Uterus (tissue), 4 donors: ENCODE data around the gene PER3. TPM values are rescaled to one million over a fixed set of nuclear protein-coding genes. Genes with fewer than 3 reads are reported as not detected.
"Not testable (repeated sequence)": the region's sequence is repeated elsewhere in the genome, so short reads cannot be mapped to it uniquely, and the experiment has no call there.

ENCODE experiments used
- DNase-seq, 2 donors: peaks; one replicate each; pipeline ENCODE4 v3.0.0-alpha.2; 2019 to 2020
- H3K27ac ChIP-seq, 2 donors: fragments of 200-600 bp; sonication (generic); 1 replicate in 1 of 2; 2 replicates in 1 of 2; pipeline ENCODE4 v1.5.1; 2016 to 2018
- H3K27me3 ChIP-seq, 2 donors: fragments of 200-600 bp; sonication (generic); one replicate each; pipeline ENCODE4 v1.5.1; 2018 to 2019; ENCODE audit warnings: control low read depth in 1 of 2
- H3K36me3 ChIP-seq, 2 donors: fragments of 200-600 bp; sonication (generic); one replicate each; pipeline ENCODE4 v1.5.1; 2019; ENCODE audit warnings: control low read depth in 1 of 2
- H3K4me1 ChIP-seq, 2 donors: fragments of 200-600 bp; sonication (generic); one replicate each; pipeline ENCODE4 v1.5.1; 2018 to 2019; ENCODE audit warnings: control low read depth in 1 of 2
- H3K4me3 ChIP-seq, 2 donors: fragments of 200-600 bp; sonication (generic); 1 replicate in 1 of 2; 2 replicates in 1 of 2; pipeline ENCODE4 v1.5.1; 2018 to 2019; ENCODE audit warnings: mild to moderate bottlenecking in 1 of 2
- H3K9me3 ChIP-seq, 2 donors: fragments of 200-600 bp; sonication (generic); one replicate each; pipeline ENCODE4 v1.5.1; 2019; ENCODE audit warnings: control low read depth in 1 of 2
- CTCF ChIP-seq, 4 experiments: fragments of 200-600 bp in 2 of 4; fragments of 450-650 bp in 2 of 4; sonication (generic) in 2 of 4; IDR thresholded peaks; one replicate each; pipeline ENCODE4 v1.5.1; 2016 to 2019; ENCODE audit warnings: antibody characterized with exemption in 4 of 4, mild to moderate bottlenecking in 2 of 4, moderate library complexity in 1 of 4
- POLR2A ChIP-seq, 2 donors: fragments of 450-650 bp; IDR thresholded peaks; one replicate each; pipeline ENCODE4 v1.6.1; 2016; ENCODE audit warnings: antibody characterized with exemption in 2 of 2, mild to moderate bottlenecking in 1 of 2, moderate library complexity in 1 of 2
- intact Hi-C: fragments of 100-400 bp; cut with DNase I; formaldehyde crosslinking; loops from one replicate; pipeline ENCODE4 v1.15.1; 2023; ENCODE audit warnings: low total_unique reads
- total RNA-seq, 4 donors: library from RNA; depleted of rRNA in 3 of 4; stranded (reverse); fragments of >200 nt in 3 of 4; gene quantifications; one replicate each; pipeline versions ENCODE4 v1.1.0 to v1.2.4, GENCODE V29; 2014 to 2023
- donor health status: DM: yes; HTN: yes; CAD: no.

PER3 gene
- total RNA-seq, 4 donors from 2014 or later: 6.9 to 69.0 (median 20.7) TPM

DNA sequence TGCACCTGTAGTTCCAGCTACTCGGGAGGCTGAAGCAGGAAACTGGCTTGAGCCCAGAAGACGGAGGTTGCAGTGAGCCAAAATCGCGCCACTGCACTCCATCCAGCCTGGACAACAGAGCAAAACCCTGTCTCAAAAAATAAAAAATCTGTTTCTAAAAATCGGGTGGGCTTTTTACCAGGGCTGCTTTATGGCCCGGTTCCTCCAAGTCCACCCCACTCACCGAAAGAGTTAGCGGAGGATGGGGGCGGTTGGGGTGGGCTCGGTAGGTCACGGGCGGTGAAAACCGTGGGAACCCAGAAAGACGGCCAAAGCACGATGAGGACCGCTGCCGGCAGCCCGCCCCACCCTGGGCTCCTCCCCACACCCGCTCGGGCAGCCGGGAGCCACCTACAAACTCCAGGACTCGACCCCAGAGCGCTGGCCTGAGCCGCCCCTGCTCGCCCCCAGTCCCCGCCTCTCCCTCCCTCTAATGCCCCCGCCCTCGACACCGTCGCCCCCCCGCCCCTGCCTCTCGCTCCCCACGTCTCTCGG is 846 bp upstream of the PER3 start:
- DNase-seq: peak; percentile 78
- Histone ChIP-seq H3K27ac (peak overlapping the region; percentile 94 to 97), H3K9me3 (no peaks in the 10 kb centered on the region), H3K27me3 (no peaks in the 10 kb centered on the region), H3K36me3 (no peaks in the 10 kb centered on the region), H3K4me3 (peak overlapping the region; percentile 53 to 66), H3K4me1 (peaks cover 0 to 9% of the 10 kb centered on the region in 2 donors)
- intact Hi-C loops: no loop called here
- TF ChIP-seq CTCF (IDR thresholded peaks at IDR 0.05) (no peak), POLR2A (IDR thresholded peaks at IDR 0.05) (no peak)

DNA sequence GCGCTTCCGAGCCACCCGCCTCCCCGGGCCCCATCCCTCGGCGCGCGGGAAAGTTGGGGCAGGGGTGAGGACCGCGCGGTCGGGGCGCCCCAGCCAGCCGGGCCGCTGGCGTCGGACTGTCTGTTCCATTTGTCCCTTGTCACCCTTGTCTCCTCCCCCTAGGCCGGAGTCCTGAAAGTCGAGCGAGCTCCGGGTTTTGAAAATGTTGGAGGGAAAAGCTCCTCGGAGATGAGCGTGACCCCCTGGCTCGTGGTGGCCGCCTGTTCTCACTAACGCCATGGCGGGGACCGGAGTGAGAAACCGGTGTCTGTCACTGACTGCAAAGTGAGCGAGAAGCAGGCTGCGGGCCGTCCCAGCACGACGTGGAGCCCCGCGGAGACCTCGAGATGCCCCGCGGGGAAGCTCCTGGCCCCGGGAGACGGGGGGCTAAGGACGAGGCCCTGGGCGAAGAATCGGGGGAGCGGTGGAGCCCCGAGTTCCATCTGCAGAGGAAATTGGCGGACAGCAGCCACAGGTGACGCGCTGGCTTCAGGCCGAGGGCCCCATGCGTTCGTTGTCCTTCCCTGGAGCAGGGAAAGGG is 491 bp downstream of the PER3 start:
- Histone ChIP-seq H3K27me3 (no peaks in the 10 kb centered on the region), H3K9me3 (no peaks in the 10 kb centered on the region), H3K36me3 (no peaks in the 10 kb centered on the region), H3K27ac (peak overlapping the region; percentile 94 to 97), H3K4me3 (peak overlapping the region; percentile 37 to 53), H3K4me1 (peaks cover 0 to 9% of the 10 kb centered on the region in 2 donors)
- intact Hi-C loops: no loop called here
- DNase-seq: peak in 1 of 2 donors; percentile 41
- TF ChIP-seq POLR2A (IDR thresholded peaks at IDR 0.05): no peak
- no peak for TF ChIP-seq CTCF (IDR thresholded peaks at IDR 0.05)

DNA sequence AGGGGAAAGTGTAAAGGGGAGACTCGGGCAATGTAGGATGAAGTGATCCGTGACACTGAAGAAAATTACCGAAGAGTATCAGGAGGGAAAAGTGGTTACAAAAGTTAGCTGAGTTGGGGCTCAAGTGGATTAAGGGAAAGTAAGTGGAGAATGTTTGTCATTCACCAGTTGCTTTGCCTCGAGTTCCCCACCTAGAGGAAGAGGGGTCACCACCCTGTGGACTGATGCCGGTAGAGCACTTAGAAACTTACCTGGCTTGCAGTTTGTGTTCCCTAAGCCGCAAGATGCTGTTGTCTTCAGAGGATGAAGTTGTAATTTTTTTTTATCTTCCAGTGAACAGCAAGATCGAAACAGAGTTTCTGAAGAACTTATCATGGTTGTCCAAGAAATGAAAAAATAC is 1.0 kb downstream of the PER3 start:
- Histone ChIP-seq H3K27me3 (no peaks in the 10 kb centered on the region), H3K9me3 (no peaks in the 10 kb centered on the region), H3K4me3 (peak overlapping the region in 1 of 2 donors; percentile 53), H3K36me3 (no peaks in the 10 kb centered on the region), H3K27ac (peak overlapping the region; percentile 94 to 97), H3K4me1 (peaks cover 0 to 9% of the 10 kb centered on the region in 2 donors)
- intact Hi-C loops: no loop called here
- DNase-seq: no peak
- no peak for TF ChIP-seq CTCF (IDR thresholded peaks at IDR 0.05)
- TF ChIP-seq POLR2A (IDR thresholded peaks at IDR 0.05): no peak

DNA sequence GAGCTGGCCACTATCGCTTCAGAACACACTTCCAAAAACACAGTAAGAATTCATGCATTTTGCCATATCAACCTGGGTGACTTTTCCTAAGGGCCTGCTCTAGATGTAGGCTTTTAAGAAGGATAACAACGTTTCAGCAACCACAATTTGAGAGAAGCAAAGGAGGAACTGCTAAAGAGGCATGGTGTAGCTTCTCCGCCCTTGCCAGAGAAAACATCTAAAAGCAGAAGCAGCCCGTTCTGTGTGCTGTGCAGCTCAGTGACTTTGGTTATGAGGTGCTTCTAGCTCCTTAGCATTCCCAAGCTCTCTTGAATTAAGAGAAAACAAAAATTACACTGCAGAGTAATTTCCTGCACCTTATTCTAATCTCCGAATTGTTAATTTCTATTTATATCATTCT is 2.7 kb downstream of the PER3 start:
- H3K27me3 ChIP-seq: no peaks in the 10 kb centered on the region
- H3K36me3 ChIP-seq: no peaks in the 10 kb centered on the region
- no peak for DNase-seq
- H3K9me3 ChIP-seq: no peaks in the 10 kb centered on the region
- TF ChIP-seq CTCF (IDR thresholded peaks at IDR 0.05) (no peak), POLR2A (IDR thresholded peaks at IDR 0.05) (no peak)
- H3K27ac ChIP-seq: no peak overlapping the region
- H3K4me3 ChIP-seq: no peak overlapping the region
- H3K4me1 ChIP-seq: peaks cover 0 to 9% of the 10 kb centered on the region in 2 donors
- intact Hi-C loops: no loop called here

GRCh38 chr1:7789828-7790227 is 5.7 kb downstream of the PER3 start:
- no peaks in the 10 kb centered on the region for H3K9me3 ChIP-seq
- DNase-seq: no peak
- H3K27me3 ChIP-seq: no peaks in the 10 kb centered on the region
- intact Hi-C loops: no loop called here
- no peak overlapping the region for H3K4me3 ChIP-seq
- H3K36me3 ChIP-seq: no peaks in the 10 kb centered on the region
- TF ChIP-seq POLR2A (IDR thresholded peaks at IDR 0.05): no peak
- TF ChIP-seq CTCF (IDR thresholded peaks at IDR 0.05): no peak
- peaks cover 0 to under 1% of the 10 kb centered on the region in 2 donors for H3K4me1 ChIP-seq
- no peak overlapping the region for H3K27ac ChIP-seq

DNA sequence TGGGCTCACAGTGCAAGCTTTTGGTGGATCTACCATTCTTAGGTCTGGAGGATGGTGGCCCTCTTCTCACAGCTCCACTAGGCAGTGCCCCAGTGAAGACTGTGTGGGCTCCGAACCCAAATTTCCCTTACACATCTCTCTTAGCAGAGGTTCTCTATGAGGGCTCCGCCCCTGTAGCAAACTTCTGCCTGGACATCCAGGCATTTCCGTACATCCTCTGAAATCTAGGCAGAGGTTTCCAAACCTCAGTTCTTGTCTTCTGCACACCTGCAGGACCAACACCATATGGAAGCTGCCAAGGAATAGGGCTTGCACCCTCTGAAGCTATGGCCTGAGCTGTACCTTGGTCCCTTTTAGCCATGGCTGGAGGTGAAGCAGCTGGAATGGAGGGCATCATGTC is 6.9 kb downstream of the PER3 start:
- DNase-seq, H3K9me3 ChIP-seq, H3K27me3 ChIP-seq, intact Hi-C loops, H3K4me1 ChIP-seq, H3K27ac ChIP-seq, H3K36me3 ChIP-seq, H3K4me3 ChIP-seq: not testable (repeated sequence)
